Tibial nerve (tissue), 4 donors: ENCODE data around the gene PANX1. TPM values are rescaled to one million over a fixed set of nuclear protein-coding genes. Genes with fewer than 3 reads are reported as not detected.
A peak's percentile ranks its signal among the peaks of the same experiment; 100 is the strongest.

Source experiments
- DNase-seq, 2 donors: peaks; one replicate each; pipeline ENCODE4 v3.0.0-alpha.2; 2019; ENCODE audit warnings: low spot score in 2 of 2
- H3K27ac ChIP-seq, 4 donors: fragments of 200-600 bp; sonication (generic) in 3 of 4; one replicate each; pipeline ENCODE4 v1.5.1; 2017 to 2019; ENCODE audit warnings: mild to moderate bottlenecking in 1 of 4
- H3K27me3 ChIP-seq, 2 donors: fragments of 200-600 bp; sonication (generic) in 1 of 2; one replicate each; pipeline versions ENCODE4 v1.5.1 to v1.6.0; 2017 to 2019
- H3K36me3 ChIP-seq, 3 donors: fragments of 200-600 bp; sonication (generic); one replicate each; pipeline ENCODE4 v1.5.1; 2018 to 2019
- H3K4me1 ChIP-seq, 4 donors: fragments of 200-600 bp; sonication (generic) in 3 of 4; one replicate each; pipeline ENCODE4 v1.5.1; 2017 to 2019
- H3K4me3 ChIP-seq, 4 donors: fragments of 200-600 bp; sonication (generic) in 3 of 4; one replicate each; pipeline ENCODE4 v1.5.1; 2017 to 2019; ENCODE audit warnings: mild to moderate bottlenecking in 1 of 4, moderate library complexity in 1 of 4
- H3K9me3 ChIP-seq, 4 donors: fragments of 200-600 bp; sonication (generic) in 3 of 4; one replicate each; pipeline ENCODE4 v1.5.1; 2017 to 2019
- CTCF ChIP-seq, 5 experiments: fragments of 200-600 bp in 3 of 5; fragments of 450-650 bp in 2 of 5; sonication (generic) in 3 of 5; IDR thresholded peaks; one replicate each; pipeline ENCODE4 v1.5.1; 2016 to 2019; ENCODE audit warnings: antibody characterized with exemption in 5 of 5, mild to moderate bottlenecking in 3 of 5, moderate library complexity in 2 of 5
- EP300 ChIP-seq, 2 donors: sonication (generic); formaldehyde crosslinking; IDR thresholded peaks; one replicate each; pipeline ENCODE4 v1.6.1; 2017; ENCODE audit warnings: antibody characterized with exemption in 2 of 2, mild to moderate bottlenecking in 1 of 2
- POLR2A ChIP-seq, 2 donors: fragments of 450-650 bp; IDR thresholded peaks; one replicate each; pipeline ENCODE4 v1.6.1; 2017; ENCODE audit warnings: antibody characterized with exemption in 2 of 2, mild to moderate bottlenecking in 2 of 2, moderate library complexity in 2 of 2
- WGBS, 2 donors: methylation state at CpG; one replicate each; pipeline ENCODE4 v1.1.5; 2018; 5-methylcytosine and 5-hydroxymethylcytosine counted together
- total RNA-seq, 4 donors: library from RNA; depleted of rRNA; stranded (reverse); fragments of >200 nt; gene quantifications; one replicate each; pipeline ENCODE4 v1.1.0, GENCODE V29; 2016

Gene PANX1
- total RNA-seq, 4 donors from 2014 or later, result 17.5 to 36.6 (median 19.5) TPM

GRCh38 chr11:94178331-94178730 lies 49.7 kb downstream of the PANX1 start:
- no peak for DNase-seq
- no peak for TF ChIP-seq CTCF (IDR thresholded peaks at IDR 0.05)
- TF ChIP-seq EP300 (IDR thresholded peaks at IDR 0.05), result no peak
- H3K4me1 ChIP-seq, result peaks cover 0 to 26% (median 1%) of the 10 kb centered on the region in 4 donors
- WGBS, 2 donors, result 94 to 96% methylated on average over 11 of the region's 11 CpGs
- H3K27ac ChIP-seq, result no peak overlapping the region
- H3K27me3 ChIP-seq, result no peaks in the 10 kb centered on the region
- no peak overlapping the region for H3K4me3 ChIP-seq
- no peaks in the 10 kb centered on the region for H3K9me3 ChIP-seq
- peaks cover 0 to 39% (median 0%) of the 10 kb centered on the region in 3 donors for H3K36me3 ChIP-seq

GRCh38 chr11:94179696-94180095 lies 51.1 kb downstream of the PANX1 start:
- WGBS, 2 donors, result 94% methylated on average over 12 of the region's 12 CpGs
- TF ChIP-seq CTCF (IDR thresholded peaks at IDR 0.05) (no peak), POLR2A (IDR thresholded peaks at IDR 0.05) (no peak), EP300 (IDR thresholded peaks at IDR 0.05) (no peak)
- H3K27me3 ChIP-seq, result no peaks in the 10 kb centered on the region
- no peaks in the 10 kb centered on the region for H3K9me3 ChIP-seq
- no peak overlapping the region for H3K27ac ChIP-seq
- no peak for DNase-seq
- H3K36me3 ChIP-seq, result peaks cover 0 to 39% (median 0%) of the 10 kb centered on the region in 3 donors
- H3K4me1 ChIP-seq, result peaks cover 0 to 33% (median 3%) of the 10 kb centered on the region in 4 donors
- no peak overlapping the region for H3K4me3 ChIP-seq

- no peak overlapping the region for H3K27ac ChIP-seq
Observed at GRCh38 chr11:94181526-94181925, 52.9 kb downstream of the PANX1 start.

GRCh38 chr11:94181943-94182342 lies 53.3 kb downstream of the PANX1 start:
- TF ChIP-seq EP300 (IDR thresholded peaks at IDR 0.05), result no peak
- DNase-seq, result no peak
- WGBS, 2 donors, result 70 to 79% methylated on average over 2 of the region's 2 CpGs
- H3K36me3 ChIP-seq, result peaks cover 0 to 44% (median 0%) of the 10 kb centered on the region in 3 donors
- peaks cover 3 to 33% (median 8%) of the 10 kb centered on the region in 4 donors for H3K4me1 ChIP-seq
- H3K27ac ChIP-seq, result no peak overlapping the region
- no peaks in the 10 kb centered on the region for H3K9me3 ChIP-seq
- no peaks in the 10 kb centered on the region for H3K27me3 ChIP-seq
- H3K4me3 ChIP-seq, result no peak overlapping the region

More at GRCh38 chr11:94181526-94181925, 52.9 kb downstream of the PANX1 start:
- no peak for TF ChIP-seq POLR2A (IDR thresholded peaks at IDR 0.05)
- TF ChIP-seq CTCF (IDR thresholded peaks at IDR 0.05), result no peak
- TF ChIP-seq EP300 (IDR thresholded peaks at IDR 0.05), result no peak
- WGBS, 2 donors, result 82 to 86% methylated on average over 5 of the region's 5 CpGs
- Histone ChIP-seq H3K27me3 (no peaks in the 10 kb centered on the region), H3K4me1 (peaks cover 3 to 30% (median 8%) of the 10 kb centered on the region in 4 donors), H3K9me3 (no peaks in the 10 kb centered on the region), H3K36me3 (peaks cover 0 to 44% (median 0%) of the 10 kb centered on the region in 3 donors), H3K4me3 (no peak overlapping the region)
- DNase-seq, result no peak

GRCh38 chr11:94183251-94183885 lies 54.7 kb downstream of the PANX1 start:
- Histone ChIP-seq H3K4me1 (peaks cover 3 to 33% (median 8%) of the 10 kb centered on the region in 4 donors), H3K36me3 (peaks cover 0 to 42% (median 0%) of the 10 kb centered on the region in 3 donors), H3K4me3 (no peak overlapping the region), H3K9me3 (no peaks in the 10 kb centered on the region), H3K27me3 (no peaks in the 10 kb centered on the region), H3K27ac (peak overlapping the region in 1 of 4 donors; percentile 58)
- no peak for DNase-seq
- WGBS, 2 donors, result 79 to 89% methylated on average over 8 of the region's 8 CpGs
- TF ChIP-seq EP300 (IDR thresholded peaks at IDR 0.05), result no peak
- TF ChIP-seq CTCF (IDR thresholded peaks at IDR 0.05), result no peak
